WERI-Rb-1 (cell line): ENCODE measurements around the gene ZNF469.

Experiments
- DNase-seq: peaks from one replicate; pipeline ENCODE4 v3.0.0-alpha.2; 2020
- H3K27ac ChIP-seq: fragments of 250-450 bp; sonication (Bioruptor Pico); 2 replicates; pipeline ENCODE4 v1.5.1; 2020; ENCODE audit warnings: mild to moderate bottlenecking, moderate library complexity
- H3K27me3 ChIP-seq: fragments of 250-450 bp; sonication (Bioruptor Pico); 2 replicates; pipeline ENCODE4 v1.5.1; 2021; ENCODE audit warnings: mild to moderate bottlenecking, low read depth, moderate library complexity; ENCODE audit not compliant: insufficient read depth, severe bottlenecking
- H3K36me3 ChIP-seq: fragments of 250-450 bp; sonication (Bioruptor Pico); 2 replicates; pipeline ENCODE4 v1.5.1; 2020; ENCODE audit warnings: mild to moderate bottlenecking, moderate library complexity
- H3K4me3 ChIP-seq: 2 replicates; pipeline ENCODE4 v1.5.1; 2011; ENCODE audit warnings: low read depth, mild to moderate bottlenecking, control low read depth, low read length
- H3K9me3 ChIP-seq: fragments of 250-450 bp; sonication (Bioruptor Pico); 2 replicates; pipeline ENCODE4 v1.5.1; 2021; ENCODE audit warnings: mild to moderate bottlenecking, moderate library complexity; ENCODE audit not compliant: severe bottlenecking
- TF ChIP-seq, protein P1 (sequence below): IDR thresholded peaks from 2 replicates; pipeline ENCODE4 v1.5.1; 2011; ENCODE audit warnings: low read depth, mild to moderate bottlenecking, control low read depth, inconsistent platforms, low read length

ZNF469 gene

GRCh38 chr16:88373211-88373610 is 9.5 kb upstream of the ZNF469 start:
- no peaks in the 10 kb centered on the region for H3K36me3 ChIP-seq
- H3K27ac ChIP-seq: no peak overlapping the region
- no peaks in the 10 kb centered on the region for H3K9me3 ChIP-seq
- H3K27me3 ChIP-seq: no peaks in the 10 kb centered on the region
- DNase-seq: no peak
- TF ChIP-seq, protein P1, sequence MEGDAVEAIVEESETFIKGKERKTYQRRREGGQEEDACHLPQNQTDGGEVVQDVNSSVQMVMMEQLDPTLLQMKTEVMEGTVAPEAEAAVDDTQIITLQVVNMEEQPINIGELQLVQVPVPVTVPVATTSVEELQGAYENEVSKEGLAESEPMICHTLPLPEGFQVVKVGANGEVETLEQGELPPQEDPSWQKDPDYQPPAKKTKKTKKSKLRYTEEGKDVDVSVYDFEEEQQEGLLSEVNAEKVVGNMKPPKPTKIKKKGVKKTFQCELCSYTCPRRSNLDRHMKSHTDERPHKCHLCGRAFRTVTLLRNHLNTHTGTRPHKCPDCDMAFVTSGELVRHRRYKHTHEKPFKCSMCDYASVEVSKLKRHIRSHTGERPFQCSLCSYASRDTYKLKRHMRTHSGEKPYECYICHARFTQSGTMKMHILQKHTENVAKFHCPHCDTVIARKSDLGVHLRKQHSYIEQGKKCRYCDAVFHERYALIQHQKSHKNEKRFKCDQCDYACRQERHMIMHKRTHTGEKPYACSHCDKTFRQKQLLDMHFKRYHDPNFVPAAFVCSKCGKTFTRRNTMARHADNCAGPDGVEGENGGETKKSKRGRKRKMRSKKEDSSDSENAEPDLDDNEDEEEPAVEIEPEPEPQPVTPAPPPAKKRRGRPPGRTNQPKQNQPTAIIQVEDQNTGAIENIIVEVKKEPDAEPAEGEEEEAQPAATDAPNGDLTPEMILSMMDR: no peak
- H3K4me3 ChIP-seq: no peak overlapping the region

DNA sequence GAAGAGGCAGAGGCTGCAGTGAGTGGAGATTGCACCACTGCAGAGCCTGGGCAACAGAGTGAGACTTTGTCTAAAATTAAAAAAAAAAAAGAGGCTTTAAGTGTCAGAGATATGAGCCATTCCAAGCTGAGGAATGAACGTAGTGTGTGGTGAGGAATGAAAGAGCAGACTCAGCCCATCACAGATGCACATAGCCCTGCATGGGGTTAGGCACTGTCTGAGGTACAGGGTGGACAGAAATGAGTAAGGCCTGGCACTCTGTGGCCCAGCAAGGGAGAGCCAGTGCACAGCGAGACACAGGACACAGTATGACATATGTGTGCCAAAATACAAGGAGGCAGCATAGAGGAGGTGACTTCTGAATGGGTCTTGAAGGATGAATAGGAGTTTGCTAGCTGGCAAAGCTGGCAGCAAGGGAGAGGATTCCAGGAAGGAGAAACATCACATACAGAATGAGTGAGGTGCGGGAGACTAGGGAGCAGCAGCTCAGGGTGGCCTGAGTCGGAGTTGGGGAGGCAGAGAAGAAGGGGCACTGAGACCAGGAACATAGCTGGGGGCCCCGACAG is 8.7 kb upstream of the ZNF469 start:
- Histone ChIP-seq H3K27ac (no peak overlapping the region), H3K9me3 (no peaks in the 10 kb centered on the region), H3K27me3 (no peaks in the 10 kb centered on the region), H3K4me3 (no peak overlapping the region), H3K36me3 (no peaks in the 10 kb centered on the region)
- DNase-seq: no peak
- TF ChIP-seq, protein P1: no peak

DNA sequence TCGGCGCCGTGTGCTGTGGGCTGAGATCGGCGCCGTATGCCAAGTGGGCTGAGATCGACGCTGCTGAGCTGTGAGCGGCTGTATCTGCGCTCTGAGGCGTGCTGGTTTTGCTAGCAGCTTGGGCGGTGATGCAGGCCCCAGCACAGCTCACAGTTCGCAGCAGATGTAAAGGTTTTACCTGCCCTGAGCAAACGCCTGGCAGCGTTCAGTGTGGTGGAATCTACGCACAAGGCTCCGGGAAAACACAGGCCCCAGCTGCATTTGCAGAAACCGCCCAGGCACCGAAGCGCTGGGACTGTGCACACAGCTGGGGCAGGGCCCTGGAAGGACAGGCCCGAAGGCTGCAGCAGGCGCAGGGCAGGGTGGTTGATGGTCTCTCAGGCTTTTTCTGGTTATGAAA is 8.0 kb upstream of the ZNF469 start:
- Histone ChIP-seq H3K9me3 (no peaks in the 10 kb centered on the region), H3K36me3 (no peaks in the 10 kb centered on the region), H3K27ac (no peak overlapping the region), H3K27me3 (no peaks in the 10 kb centered on the region), H3K4me3 (no peak overlapping the region)
- TF ChIP-seq, protein P1: no peak
- DNase-seq: no peak

DNA sequence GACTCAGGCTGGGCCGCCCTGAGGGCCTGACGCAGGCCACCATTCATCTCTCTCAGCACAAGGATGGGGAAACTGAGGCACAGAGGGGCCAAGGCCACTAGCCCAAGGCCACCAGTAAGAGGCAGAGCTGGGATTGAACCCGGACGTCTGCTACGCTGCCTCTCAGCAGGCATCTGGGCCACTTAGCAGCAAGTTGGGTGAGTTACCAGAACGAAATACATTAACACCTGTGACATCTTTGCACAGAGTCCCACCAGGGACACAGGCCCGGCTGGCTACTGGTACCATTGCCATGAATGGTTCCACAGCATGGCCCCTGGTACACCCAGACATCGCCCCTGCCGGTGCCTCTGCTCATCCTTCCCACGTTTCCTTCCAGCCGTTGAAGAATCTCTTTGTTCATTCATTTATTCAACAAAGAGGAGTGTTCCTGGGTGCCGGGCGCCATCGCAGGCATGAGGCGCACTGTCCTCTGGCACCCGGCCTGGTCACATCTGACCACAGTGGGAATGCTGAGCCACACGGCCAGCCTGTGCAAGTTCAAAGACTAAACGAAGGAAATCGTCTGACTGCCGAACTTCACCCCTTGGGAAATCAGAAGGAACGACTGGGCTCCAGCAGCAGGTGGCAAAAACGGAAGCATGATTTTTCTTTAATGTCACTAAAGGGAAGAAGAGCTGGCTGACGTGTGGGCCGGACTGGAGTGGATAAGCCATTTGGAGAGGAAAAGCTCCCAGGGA is 7.4 kb upstream of the ZNF469 start:
- no peaks in the 10 kb centered on the region for H3K27me3 ChIP-seq
- H3K4me3 ChIP-seq: no peak overlapping the region
- no peak overlapping the region for H3K27ac ChIP-seq
- TF ChIP-seq, protein P1: no peak
- no peaks in the 10 kb centered on the region for H3K9me3 ChIP-seq
- H3K36me3 ChIP-seq: no peaks in the 10 kb centered on the region
- no peak for DNase-seq

- no peaks in the 10 kb centered on the region for H3K27me3 ChIP-seq
- H3K36me3 ChIP-seq: no peaks in the 10 kb centered on the region
- no peak overlapping the region for H3K27ac ChIP-seq
- no peaks in the 10 kb centered on the region for H3K9me3 ChIP-seq
- TF ChIP-seq, protein P1: no peak
- no peak for DNase-seq
- H3K4me3 ChIP-seq: no peak overlapping the region
Observed at GRCh38 chr16:88375996-88376834, 6.5 kb upstream of the ZNF469 start.
